NCI-H2029 treated with DMSO at 0.1 percent for 48 hours (cell line): ENCODE data around the gene TFEB.

Experiments
- DNase-seq: peaks from one replicate; lab custom pipeline; 2025; lab: John Stamatoyannopoulos, UW

The TFEB gene

DNA sequence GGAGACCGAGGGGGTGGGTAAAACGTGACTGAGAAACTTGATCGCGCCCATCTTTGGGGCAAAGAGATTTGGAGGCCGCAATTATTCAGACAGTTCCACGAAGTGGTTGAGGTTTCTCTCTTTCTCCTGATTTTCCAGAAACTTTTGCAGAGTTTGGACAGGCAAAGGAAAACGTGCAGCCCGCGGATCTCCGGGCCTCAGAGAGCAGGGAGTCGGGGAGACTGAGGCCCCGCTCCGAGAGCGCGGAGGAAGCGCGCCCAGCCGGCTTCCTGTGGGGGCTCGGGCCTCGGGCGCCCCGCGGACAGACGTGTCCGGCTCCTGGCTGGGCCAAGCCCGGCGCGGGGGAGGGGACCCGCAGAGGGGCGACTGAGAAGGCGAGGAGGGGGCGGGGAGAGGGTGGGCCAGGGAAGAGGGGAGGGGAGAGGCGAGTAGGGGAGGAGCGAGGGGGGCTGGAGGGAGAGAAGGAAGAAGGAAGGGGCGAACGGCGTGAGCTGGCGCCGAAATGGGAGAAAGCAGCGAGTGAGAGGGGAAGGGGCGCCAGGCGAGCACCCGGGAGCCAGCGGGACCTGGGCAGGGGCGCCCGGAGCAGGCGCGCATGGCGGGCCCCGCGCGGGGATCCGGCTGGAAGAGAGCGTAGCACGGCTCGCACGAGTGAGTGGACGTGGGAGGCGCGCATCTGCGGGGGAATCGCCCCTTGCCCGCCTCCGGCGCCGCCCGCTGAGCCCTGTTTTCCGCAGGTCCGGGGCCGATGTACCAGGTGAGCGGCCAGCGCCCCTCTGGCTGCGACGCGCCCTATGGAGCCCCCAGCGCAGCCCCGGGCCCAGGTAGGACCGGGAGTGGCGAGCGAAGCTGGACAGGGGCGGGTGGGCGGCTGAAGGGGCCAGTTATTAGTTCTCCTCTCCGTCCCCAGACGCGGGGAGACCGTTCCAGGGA is 97.1 kb downstream of the TFEB start, which contains the start of gene MDFI:
Gene MDFI (plus strand): TSS at position 467 of the 933 bp plus-strand sequence. CDS start 282 bp downstream, at position 749.
- DNase-seq: no peak

DNA sequence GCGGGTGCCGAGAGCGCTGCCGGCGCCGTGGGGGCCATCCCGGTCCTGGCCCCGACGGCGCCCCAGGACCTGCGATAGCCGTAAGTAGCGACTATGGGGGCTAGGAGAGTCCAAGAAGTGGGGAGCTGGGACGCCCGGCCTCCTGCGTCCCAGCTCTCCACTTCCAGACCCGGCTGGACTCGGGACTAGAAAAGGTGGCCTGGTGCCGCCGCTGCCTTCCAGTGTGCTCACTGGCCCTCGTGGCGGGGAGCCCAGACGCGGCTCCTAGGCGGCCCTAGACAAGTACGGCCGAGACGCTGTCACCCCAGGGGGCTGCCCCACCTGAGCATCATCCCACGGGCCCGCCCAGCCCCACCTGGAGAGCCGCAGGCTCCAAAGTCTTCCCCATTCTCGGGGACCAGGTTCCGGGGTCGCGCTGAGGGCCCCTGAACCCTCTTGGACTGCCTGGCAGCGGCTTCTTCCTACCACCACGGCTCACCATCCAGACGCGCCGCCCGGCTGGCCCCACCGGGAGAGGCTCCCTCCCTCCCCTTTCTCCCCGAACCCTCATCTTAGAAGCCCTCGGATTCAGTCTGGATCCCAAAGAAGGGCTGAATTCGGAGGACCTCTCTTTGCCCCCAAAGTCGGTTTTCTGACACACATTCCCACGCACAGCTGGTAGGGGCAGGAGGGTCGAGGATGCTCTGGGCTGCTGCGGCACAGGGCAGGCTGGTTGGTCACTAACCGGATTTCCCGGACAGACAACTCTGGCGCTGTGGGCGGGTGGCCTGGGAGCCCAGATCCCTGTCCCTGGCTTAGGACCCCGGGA is 98.0 kb downstream of the TFEB start:
- DNase-seq: no peak

DNA sequence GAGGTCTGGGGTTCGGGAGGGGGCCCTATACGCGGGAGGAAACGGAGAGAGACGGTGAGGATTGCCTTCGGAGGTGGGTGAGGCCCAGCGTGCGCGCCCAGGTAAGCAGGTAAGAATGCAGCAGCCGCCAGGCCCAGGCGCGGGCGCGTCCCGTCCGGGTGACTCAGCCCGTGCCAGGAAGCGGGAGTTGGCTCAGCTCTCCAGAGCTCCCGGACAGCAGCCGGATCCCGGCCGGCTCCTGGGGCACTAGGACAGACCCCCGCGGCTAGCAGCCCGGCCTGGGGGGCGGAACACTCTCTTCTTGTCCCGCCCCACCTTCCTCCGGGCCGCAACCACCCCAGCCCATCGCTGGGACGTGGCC is 98.6 kb downstream of the TFEB start:
- DNase-seq: no peak

DNA sequence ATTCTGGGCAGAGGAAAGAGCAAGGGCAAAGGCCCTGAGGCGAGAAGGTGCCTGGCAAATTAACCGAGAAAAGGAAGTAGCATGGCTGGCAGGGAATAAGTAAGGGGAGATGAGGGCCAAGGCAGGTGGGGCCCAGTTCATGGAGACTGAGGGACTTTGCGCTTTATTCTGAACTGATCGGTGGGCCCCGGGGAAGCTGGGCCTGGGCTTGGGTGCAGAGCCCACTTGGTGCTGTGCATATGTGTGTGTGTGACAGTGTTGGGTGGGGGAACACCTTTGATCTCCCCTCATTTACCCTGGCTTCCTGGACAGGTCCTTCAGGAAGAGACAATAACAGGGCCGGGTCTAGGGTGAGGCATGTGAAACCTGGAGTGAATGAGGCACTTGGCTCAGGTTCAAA is 100.0 kb downstream of the TFEB start:
- no peak for DNase-seq

- DNase-seq: no peak
These were observed 100.8 kb downstream of the TFEB start for GRCh38 chr6:41634657-41635056.
